DOHH2 (cell line): ENCODE results near the gene CFAP61.

Experiments used
- CTCF ChIP-seq: fragments of 200-600 bp; sonication (generic); IDR thresholded peaks from one replicate; pipeline ENCODE4 v1.5.1; 2014; ENCODE audit warnings: antibody characterized with exemption, mild to moderate bottlenecking, low read depth, low read length; ENCODE audit not compliant: poor library complexity, severe bottlenecking
- EZH2phosphoT487 ChIP-seq: fragments of 200-600 bp; sonication (generic); IDR thresholded peaks from 2 replicates; pipeline ENCODE4 v1.6.1; 2017; ENCODE audit warnings: borderline replicate concordance, mild to moderate bottlenecking, antibody characterized with exemption, low read length, moderate library complexity, mixed read lengths

GRCh38 chr20:20259533-20259932 lies 207.2 kb downstream of the CFAP61 start:
- no peak for TF ChIP-seq CTCF
- no peak for TF ChIP-seq EZH2phosphoT487
